Choroid plexus epithelial cell (primary cell): ENCODE data around the gene RNF144A.

Experiments
- DNase-seq: peaks from one replicate; pipeline ENCODE4 v3.0.0-alpha.2; 2010; ENCODE audit warnings: low read depth
- H3K4me3 ChIP-seq: 2 replicates; pipeline ENCODE4 v1.5.1; 2011; ENCODE audit warnings: low read depth, mild to moderate bottlenecking, control low read depth, low read length, moderate library complexity
- TF ChIP-seq, protein P1 (sequence below): conservative IDR thresholded peaks from 2 replicates; pipeline ENCODE4 v1.5.1; 2011; ENCODE audit warnings: low read depth, mild to moderate bottlenecking, control low read depth, inconsistent platforms, low read length, moderate library complexity

Gene RNF144A

GRCh38 chr2:6928452-6928851 is 11.2 kb downstream of the RNF144A start:
- no peak for DNase-seq
- no peak overlapping the region for H3K4me3 ChIP-seq
- TF ChIP-seq, protein P1, sequence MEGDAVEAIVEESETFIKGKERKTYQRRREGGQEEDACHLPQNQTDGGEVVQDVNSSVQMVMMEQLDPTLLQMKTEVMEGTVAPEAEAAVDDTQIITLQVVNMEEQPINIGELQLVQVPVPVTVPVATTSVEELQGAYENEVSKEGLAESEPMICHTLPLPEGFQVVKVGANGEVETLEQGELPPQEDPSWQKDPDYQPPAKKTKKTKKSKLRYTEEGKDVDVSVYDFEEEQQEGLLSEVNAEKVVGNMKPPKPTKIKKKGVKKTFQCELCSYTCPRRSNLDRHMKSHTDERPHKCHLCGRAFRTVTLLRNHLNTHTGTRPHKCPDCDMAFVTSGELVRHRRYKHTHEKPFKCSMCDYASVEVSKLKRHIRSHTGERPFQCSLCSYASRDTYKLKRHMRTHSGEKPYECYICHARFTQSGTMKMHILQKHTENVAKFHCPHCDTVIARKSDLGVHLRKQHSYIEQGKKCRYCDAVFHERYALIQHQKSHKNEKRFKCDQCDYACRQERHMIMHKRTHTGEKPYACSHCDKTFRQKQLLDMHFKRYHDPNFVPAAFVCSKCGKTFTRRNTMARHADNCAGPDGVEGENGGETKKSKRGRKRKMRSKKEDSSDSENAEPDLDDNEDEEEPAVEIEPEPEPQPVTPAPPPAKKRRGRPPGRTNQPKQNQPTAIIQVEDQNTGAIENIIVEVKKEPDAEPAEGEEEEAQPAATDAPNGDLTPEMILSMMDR, result no peak

DNA sequence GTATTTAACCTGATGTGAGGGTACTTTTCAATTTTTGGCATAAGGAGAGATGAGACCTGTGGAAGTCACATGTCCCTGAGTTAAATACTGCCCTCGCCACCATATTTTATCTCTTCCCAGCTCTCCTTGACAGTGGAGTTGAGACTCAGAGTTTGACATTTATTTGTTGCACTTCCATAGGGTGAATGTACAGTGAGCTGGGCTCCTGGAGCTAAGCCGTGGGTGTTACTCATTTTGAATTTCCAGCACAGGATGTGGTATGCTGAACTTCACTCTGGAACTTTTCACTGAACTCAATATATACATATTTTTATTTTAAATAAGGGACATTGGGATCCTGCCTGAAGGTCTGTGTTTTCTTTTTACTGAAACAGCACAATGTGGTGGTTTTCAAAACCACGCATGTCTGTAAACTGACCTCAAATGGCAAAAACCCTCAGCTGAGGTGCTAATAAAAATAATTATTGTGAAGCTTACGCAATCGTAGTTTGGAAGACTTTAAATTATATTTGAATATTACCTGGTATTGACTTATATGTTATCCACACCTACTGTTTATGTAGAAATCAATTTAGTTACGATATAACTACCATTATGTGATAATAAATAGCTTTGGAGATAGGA is 12.1 kb downstream of the RNF144A start:
- peak; percentile 44 for DNase-seq
- H3K4me3 ChIP-seq, result no peak overlapping the region
- TF ChIP-seq, protein P1, result no peak

- H3K4me3 ChIP-seq, result no peak overlapping the region
- DNase-seq, result no peak
- TF ChIP-seq, protein P1, result no peak
These were observed 13.9 kb downstream of the RNF144A start for GRCh38 chr2:6930923-6931647.

DNA sequence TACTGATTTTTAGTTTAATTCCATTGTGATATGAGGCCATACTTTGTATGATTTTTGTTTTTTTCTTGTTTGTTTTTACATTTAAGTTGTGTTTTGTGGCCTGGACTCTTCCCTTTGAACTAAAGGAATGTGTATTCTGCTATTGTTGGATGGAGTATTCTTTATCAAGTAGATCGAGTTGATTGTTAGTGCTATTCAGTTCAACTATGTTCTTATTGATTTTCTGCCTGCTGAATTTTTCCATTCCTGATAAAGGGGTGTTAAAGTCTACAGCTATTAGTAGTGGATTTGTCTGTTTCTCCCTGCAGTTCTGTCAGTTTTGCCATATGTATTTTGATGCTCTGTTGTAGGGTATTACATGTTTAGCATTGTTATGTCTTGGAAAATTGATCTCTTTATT is 14.5 kb downstream of the RNF144A start:
- no peak overlapping the region for H3K4me3 ChIP-seq
- DNase-seq, result no peak
- TF ChIP-seq, protein P1, result no peak

DNA sequence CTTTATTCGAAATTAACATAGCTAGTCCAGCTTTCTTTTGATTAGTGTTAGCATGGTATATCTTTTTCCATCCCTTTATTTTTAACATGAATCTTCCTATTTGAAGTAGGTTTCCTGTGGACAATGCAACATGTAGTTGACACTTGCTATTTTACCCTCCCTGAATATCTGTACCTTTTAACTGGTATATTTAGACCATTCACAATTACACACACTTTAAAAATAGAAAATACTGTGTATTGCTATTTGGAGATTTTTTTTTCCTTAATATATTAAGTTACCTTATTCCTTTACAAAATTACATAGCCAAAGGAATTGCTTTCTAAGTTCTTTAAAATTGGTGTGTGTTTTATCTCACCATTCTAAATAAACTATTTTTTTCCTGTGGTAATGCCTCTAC is 15.0 kb downstream of the RNF144A start:
- TF ChIP-seq, protein P1, result no peak
- no peak overlapping the region for H3K4me3 ChIP-seq
- no peak for DNase-seq

- no peak for DNase-seq
- TF ChIP-seq, protein P1, result no peak
- no peak overlapping the region for H3K4me3 ChIP-seq
These were observed 15.6 kb downstream of the RNF144A start for GRCh38 chr2:6932828-6933227.

DNA sequence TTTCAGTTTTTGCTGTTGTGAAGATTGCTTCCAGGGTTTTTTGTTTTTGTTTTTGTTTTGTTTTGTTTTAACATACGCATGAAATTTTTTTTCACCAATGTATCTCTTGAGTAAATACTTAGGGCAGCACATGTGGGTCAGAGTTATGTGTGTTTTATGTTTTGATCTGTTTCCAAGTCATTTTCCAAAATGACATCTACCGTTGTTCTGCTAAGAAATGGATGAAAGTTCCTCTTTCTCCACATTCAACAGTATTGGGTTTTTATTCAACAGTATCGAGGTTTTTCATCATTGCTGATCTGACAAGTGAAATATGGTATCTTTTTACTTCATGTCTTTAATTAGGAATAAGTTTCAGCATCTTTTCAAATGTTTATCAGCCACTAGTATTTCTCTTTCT is 16.7 kb downstream of the RNF144A start:
- no peak overlapping the region for H3K4me3 ChIP-seq
- TF ChIP-seq, protein P1, result no peak
- DNase-seq, result no peak
